ENCODE measurements around the gene CPLX4.

- TF ChIP-seq ZNF777 (tag by site-specific recombination; IDR thresholded peaks at IDR 0.05; ENCODE audit: borderline replicate concordance) (no peak), ZFP41 (tag by site-specific recombination; IDR thresholded peaks at IDR 0.05; ENCODE audit: borderline replicate concordance) (no peak), ZNF639 (tag by site-specific recombination; IDR thresholded peaks at IDR 0.05) (no peak), REST (tag by site-specific recombination; IDR thresholded peaks at IDR 0.05) (no peak)
These were observed 41.1 kb upstream of the CPLX4 start for GRCh38 chr18:59359576-59359952.
